Gastroesophageal sphincter (tissue), 3 donors: ENCODE data around the gene S1PR1.

Experiments
- EP300 ChIP-seq: sonication (generic); formaldehyde crosslinking; IDR thresholded peaks from one replicate; pipeline ENCODE4 v1.6.1; 2017; ENCODE audit warnings: antibody characterized with exemption, mild to moderate bottlenecking
- POLR2A ChIP-seq, 2 donors: fragments of 450-650 bp; IDR thresholded peaks; one replicate each; pipeline ENCODE4 v1.6.1; 2017; ENCODE audit warnings: antibody characterized with exemption in 2 of 2, mild to moderate bottlenecking in 2 of 2, moderate library complexity in 1 of 2
- TF ChIP-seq, protein P1 (sequence below), 4 experiments: fragments of 200-600 bp in 2 of 4; fragments of 450-650 bp in 2 of 4; sonication (generic) in 1 of 4; IDR thresholded peaks; one replicate each; pipeline ENCODE4 v1.5.1; 2017 to 2019; ENCODE audit warnings: antibody characterized with exemption in 4 of 4, mild to moderate bottlenecking in 2 of 4, moderate library complexity in 2 of 4

DNA sequence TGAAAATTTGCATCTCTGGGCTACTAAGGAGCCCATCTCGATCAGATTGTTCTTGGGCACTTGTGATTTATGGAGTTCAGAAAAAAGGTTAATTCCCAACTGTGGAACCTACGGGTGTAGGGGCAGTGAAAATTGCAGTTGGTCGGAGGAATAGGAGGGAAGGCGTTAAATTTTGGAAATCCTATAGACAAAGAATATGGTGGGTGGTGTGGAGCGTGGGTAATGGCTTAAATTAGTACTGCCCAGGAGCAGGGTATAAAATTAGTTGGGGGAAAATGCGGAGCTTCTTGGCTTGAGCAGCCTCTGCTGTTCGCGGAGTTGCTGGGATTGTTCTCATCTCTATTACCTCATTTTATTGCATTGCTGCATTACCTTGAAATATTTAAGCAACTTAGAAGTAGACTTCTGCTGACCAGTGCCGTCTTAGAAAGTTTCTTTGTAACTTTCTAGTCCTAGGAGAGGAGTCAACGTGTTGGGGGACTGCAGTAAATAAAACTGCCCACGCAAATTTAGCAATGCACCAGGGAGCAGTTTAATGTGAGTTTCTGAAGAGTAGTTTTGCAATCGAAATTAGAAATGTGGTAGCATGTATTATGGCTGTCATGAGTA is 514 bp downstream of the S1PR1 start:
- TF ChIP-seq, protein P1, sequence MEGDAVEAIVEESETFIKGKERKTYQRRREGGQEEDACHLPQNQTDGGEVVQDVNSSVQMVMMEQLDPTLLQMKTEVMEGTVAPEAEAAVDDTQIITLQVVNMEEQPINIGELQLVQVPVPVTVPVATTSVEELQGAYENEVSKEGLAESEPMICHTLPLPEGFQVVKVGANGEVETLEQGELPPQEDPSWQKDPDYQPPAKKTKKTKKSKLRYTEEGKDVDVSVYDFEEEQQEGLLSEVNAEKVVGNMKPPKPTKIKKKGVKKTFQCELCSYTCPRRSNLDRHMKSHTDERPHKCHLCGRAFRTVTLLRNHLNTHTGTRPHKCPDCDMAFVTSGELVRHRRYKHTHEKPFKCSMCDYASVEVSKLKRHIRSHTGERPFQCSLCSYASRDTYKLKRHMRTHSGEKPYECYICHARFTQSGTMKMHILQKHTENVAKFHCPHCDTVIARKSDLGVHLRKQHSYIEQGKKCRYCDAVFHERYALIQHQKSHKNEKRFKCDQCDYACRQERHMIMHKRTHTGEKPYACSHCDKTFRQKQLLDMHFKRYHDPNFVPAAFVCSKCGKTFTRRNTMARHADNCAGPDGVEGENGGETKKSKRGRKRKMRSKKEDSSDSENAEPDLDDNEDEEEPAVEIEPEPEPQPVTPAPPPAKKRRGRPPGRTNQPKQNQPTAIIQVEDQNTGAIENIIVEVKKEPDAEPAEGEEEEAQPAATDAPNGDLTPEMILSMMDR (IDR thresholded peaks at IDR 0.05), result no peak
- TF ChIP-seq EP300 (no peak), POLR2A (IDR thresholded peaks at IDR 0.05) (no peak)
